HG03442 (cell line): ENCODE measurements around the gene DRAXIN.

ENCODE experiments used
- ATAC-seq: cut with Tn5 transposase; IDR thresholded peaks from one replicate; pipeline ENCODE4 v1.9.1; 2021; ENCODE audit warnings: mild to moderate bottlenecking, moderate library complexity; ENCODE audit not compliant: unreplicated experiment

The DRAXIN gene

DNA sequence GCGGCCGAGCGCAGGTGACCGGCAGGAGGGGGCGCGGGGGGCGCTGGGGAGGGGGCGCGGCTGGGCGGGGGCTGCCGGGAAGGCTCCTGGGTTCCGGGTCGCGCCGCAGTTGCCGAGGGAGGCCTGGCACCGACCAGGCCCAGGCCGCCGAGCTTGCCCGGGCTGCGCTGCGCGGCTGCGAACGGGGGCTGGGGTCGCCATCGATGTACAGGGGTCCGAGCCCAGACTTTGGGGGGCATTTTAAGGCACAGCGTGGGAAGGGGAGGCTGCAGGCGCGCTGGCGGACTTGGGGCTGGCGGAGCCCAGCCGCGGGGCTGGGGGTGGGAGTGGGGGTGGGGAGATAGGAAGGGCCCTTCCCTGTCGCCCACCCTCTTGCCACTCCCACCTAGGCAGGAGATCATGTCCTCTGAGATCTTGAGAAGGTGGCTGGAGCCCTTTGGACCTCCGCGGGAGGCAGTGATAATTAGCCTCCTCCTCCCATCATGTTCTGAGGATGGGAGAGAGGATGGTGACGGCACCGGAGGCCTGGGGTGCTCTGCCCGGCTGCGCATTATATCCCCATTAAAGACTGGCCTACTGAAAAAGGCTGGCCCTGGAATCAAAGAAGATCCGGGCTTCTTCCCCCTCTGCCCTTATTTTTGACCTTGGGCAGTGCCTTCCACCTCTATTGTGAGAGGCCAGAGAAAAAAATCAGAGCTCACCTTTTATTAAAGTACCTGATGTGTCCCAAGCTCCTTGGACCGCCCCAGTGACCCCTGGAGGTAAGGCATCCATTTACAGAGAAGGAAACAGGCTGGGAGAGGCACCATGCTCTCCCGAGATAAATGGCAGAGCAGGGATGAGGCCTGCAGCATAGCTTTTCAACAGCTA is 36.3 kb upstream of the DRAXIN start:
- ATAC-seq, result peak; percentile 18

DNA sequence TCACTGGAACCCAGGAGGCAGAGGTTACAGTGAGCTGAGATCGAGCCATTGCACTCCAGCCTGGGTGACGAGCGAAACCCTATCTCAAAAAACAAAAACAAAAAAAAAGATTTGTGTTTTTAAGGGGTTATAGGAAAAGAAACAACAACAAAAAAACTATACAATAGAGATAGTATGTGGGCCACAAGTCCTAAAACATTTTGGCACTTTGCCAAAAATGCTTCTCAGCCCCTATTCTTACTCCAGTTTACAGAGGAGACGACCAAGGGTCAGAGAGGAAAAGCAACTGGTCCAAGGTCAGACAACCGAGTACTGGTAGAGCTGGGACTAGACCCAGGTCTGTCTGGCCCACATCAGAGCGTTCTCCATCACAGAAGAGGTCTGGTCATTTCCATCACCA is 33.9 kb upstream of the DRAXIN start:
- no peak for ATAC-seq

DNA sequence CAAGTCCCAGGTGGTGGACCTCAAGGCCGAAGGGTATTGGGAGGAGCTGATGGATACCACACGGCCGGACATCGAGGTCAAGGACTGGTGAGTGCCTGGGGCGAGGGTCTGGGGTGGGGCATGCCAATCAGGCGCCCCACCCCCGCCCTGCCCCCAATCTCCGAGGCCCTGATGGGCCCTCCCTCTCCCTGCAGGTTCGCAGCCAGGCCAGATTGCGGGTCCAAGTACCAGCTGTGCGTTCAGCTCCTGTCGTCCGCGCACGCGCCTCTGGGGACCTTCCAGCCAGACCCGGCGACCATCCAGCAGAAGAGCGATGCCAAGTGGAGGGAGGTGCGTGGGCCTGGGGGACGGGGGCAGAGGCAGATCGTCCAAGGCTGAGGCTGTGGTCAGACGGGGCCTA is 33.0 kb upstream of the DRAXIN start:
- ATAC-seq, result no peak

DNA sequence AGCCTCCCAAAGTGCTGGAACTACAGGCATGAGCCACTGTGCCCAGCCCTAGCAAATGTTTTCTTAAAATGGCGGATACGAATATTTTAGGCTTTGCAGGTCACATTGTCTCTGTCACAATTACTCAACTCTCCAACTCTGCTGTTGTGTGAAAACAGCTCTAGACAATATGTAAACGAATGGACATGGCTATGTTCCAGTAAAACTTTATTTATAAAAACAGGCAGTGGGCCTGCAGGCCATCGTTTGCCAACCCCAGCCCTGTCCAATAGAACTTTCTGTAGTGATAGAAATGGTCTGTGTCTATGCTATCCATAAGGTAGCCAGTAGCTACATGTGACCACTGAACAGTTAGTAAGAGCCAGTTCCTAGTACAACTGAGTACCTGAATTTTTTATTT is 31.8 kb upstream of the DRAXIN start:
- ATAC-seq, result no peak

DNA sequence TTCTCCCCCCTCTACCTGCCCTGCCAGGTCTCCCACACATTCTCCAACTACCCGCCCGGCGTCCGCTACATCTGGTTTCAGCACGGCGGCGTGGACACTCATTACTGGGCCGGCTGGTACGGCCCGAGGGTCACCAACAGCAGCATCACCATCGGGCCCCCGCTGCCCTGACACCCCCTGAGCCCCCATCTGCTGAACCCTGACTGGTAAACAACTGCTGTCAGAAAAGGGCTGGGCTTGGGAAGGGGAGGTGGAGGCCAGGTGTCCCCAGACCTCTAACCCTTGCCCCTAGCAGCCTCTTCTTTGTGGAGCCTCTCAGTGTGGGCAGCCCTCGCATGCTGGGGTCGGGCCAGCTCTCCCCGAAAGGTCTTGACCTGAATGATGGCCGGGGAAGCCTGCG is 30.4 kb upstream of the DRAXIN start:
- ATAC-seq, result no peak

DNA sequence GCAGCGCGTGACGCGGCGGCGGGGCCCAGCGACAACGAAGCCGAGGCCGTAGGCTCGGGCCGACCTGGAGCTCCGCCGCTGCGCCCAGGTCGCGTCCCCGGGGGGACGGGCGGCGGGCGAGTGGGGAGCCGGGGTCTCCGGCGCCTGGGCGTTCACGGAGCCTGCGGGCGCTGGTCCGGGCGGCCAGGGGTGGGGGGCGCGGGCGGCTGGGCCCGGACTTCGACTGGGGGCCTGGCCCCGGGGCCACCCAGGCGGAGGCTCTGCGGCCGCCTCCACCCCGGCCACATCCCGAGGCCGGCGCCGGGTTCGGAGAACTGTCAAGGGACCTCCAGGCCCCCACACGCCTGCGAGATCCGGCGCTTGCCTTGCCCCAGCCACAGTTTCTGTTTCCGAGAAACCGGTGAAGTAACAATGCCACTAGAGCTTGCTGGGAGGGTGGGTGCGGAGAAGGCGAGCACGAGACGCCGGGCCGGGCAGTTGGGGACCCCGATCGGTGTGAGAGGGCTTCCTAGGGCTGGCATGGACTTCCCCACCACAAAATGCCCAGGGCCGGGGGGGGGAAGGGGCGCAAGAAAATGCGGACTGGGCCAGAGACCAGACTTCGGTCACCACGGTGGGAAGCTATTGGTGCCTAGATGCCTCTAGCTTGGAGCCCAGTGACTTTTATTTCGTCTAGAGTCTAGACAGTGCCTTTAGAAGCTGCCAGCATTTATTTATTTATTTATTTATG is 27.0 kb upstream of the DRAXIN start:
- ATAC-seq, result peak; percentile 52

DNA sequence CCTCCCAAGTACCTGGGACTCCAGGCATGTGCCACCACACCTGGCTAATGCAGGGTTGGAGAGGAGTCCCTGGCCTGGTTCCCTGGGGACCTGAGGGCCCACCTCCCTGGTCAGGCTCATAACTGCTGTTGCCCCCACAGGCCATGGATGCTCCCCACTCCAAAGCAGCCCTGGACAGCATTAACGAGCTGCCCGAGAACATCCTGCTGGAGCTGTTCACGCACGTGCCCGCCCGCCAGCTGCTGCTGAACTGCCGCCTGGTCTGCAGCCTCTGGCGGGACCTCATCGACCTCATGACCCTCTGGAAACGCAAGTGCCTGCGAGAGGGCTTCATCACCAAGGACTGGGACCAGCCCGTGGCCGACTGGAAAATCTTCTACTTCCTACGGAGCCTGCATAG is 23.0 kb upstream of the DRAXIN start:
- no peak for ATAC-seq

DNA sequence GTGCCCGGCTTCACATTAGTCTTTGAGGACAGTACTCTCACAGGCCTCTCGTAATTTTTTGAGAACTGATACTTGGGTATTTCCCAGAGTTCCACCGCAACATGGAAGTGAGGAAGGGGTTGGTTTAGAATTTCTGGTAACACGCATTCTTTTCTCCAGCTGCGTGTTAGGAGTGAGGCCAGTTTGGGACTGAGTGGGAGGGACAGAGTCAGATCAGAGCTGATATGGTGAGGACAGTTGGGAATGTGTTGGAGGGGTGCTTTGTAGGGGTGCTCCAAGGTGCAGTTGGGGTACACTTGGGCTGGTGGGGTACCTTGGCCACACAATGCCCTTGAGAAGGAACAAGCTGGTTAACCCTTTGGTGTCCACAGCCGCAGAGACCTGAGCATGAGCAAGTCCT is 20.8 kb upstream of the DRAXIN start:
- no peak for ATAC-seq

DNA sequence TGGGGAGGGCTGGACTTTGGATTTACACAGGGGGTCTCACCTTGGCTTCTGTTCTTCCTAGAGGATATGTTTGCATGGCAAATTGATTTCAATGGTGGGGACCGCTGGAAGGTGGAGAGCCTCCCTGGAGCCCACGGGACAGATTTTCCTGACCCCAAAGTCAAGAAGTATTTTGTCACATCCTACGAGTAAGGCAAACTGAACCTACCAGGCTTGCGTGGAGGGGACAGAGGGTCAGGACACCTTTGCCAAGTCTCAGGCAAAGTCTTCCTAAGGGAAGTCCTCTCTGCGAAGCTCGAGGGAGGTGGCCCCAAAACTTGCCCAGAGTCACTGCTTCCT is 20.3 kb upstream of the DRAXIN start:
- ATAC-seq, result no peak

DNA sequence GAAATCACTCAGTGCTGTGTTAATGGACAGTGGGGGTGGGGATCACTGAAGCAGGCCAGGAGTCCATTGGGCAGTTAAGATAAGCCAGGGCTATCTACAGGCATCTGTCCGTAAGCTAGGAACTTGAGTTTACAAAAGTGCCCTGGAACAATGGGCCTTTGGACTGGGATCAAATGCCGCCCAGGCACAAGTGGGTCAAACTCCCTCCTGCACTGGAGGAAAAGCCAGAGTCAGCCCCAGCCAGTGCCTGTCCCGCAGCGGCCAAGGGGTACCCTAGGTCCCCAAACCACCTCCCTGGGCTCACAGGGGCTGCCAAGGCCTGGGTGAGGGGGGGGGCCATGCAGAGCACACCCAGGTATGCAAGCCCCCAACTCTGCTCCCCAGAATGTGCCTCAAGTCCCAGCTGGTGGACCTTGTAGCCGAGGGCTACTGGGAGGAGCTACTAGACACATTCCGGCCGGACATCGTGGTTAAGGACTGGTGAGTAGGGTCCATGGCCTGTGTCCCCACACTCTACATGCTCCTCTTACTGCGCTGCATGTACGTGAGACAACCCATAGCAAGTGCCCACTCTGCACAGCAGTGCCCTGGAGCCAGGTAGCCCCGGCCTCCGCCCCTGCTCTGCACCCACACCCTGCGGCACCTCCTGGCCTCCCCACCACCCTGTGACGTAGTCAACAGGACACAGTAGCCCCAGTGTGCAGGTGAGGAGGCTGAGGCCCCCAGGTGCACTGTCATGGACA is 19.8 kb upstream of the DRAXIN start:
- no peak for ATAC-seq

DNA sequence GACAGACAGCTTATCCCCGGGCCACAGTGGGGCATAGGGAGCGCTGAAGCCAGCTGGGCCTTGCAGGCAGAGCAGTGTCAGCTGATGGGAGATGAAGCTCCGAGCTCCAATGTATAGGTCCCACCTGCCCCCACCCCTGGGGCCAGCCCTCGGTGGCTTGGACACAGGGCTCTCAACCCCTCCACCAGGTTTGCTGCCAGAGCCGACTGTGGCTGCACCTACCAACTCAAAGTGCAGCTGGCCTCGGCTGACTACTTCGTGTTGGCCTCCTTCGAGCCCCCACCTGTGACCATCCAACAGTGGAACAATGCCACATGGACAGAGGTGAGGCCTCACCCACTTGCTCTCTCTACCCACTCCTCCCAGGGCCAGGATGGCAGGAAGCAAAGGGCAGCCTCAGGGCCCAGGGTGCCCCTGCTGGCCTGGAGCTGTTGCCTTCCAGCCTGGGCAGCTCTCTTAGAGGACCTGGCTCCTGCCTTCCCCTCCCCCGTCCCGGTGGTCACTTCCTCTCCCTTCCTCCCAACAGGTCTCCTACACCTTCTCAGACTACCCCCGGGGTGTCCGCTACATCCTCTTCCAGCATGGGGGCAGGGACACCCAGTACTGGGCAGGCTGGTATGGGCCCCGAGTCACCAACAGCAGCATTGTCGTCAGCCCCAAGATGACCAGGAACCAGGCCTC is 18.3 kb upstream of the DRAXIN start:
- no peak for ATAC-seq

DNA sequence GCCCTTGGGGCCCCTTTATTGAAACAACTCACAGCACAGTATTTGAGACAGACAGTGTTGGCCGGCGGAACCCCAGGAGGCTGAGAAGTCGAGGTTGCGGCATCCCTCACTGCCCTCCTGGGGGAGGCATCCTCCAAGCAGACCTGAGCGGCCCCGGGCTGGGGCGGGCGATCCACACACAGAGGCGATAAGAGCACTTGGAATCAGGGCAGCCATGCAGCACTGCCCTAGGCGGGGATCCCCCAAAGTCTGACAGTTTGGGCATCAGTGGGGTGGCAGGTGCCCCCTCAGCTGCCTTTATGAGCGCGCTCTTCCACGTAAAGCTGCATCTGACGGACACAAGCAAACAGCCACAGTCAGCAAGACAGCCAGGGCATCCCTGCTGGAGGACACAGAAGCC is 17.0 kb upstream of the DRAXIN start:
- ATAC-seq, result no peak

DNA sequence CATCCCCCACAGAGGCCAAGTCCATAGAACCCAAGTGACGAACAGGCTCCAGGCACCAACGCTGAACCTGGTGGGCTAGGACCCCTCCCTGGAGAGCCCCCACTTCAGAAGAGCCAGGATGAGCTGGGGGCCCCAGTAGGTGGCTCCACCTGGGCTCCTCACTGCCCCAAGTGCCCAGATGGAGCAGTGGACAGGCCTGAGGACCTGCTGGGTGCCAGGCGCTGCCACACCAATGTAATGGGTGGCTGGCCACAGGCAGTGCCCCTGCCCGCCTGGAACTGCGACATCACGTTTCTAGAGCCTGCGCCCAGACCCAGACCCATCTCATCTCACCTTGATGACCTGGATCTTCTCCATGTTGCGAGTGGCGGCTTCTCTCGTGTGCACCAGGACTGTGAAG is 16.2 kb upstream of the DRAXIN start:
- no peak for ATAC-seq

DNA sequence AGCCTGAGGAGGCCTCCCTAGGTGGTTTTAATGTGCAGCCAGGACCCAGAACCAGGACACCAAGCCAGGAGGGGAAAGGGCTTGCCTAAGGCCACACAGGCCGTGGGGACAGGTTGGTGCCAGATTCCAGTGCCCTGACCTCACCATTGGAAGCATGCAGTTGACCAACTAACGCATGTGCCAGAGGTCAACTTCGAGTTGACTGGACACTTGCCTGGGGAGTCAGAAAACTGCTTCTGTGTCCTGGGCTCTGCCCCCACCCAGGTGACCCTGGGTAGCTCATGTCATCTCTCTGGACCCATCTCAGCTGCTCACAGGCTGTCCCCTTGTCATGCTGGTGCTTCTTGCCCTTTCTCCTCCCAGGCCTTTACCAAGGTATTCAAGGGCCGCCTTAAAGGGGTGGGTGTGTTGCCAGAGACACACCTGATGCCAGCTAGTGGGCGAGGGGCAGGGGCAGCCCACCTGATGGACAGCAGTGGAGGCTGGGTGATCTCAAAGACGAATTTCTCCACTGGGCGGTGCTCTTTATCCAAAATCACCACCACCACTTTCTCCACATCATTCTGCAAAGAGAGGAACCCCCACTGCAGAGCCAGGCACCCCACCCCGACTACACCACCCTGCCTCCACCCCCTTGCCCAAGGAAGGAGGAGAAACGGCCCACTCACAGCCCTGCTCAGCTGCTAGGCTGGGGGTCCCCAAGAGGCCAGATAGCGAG is 15.0 kb upstream of the DRAXIN start:
- no peak for ATAC-seq

DNA sequence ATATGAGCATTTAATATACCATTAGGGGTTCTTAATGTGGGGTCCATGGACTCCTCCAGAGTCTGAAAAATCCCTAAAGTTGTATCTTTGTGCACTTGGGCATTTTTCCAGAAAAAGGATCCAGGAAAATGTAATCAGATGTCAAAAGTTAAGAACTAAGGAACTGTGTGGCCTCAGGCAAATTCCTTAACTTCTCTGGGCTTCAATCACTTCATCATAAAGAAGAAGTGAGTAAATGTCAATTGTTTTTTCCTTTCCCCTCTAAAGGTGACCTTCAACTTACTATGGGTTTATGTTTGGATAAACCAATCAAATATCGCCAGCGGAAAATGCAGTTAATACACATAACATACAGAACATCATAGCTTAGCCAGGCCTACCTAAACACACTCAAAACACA is 13.1 kb upstream of the DRAXIN start:
- ATAC-seq, result no peak

DNA sequence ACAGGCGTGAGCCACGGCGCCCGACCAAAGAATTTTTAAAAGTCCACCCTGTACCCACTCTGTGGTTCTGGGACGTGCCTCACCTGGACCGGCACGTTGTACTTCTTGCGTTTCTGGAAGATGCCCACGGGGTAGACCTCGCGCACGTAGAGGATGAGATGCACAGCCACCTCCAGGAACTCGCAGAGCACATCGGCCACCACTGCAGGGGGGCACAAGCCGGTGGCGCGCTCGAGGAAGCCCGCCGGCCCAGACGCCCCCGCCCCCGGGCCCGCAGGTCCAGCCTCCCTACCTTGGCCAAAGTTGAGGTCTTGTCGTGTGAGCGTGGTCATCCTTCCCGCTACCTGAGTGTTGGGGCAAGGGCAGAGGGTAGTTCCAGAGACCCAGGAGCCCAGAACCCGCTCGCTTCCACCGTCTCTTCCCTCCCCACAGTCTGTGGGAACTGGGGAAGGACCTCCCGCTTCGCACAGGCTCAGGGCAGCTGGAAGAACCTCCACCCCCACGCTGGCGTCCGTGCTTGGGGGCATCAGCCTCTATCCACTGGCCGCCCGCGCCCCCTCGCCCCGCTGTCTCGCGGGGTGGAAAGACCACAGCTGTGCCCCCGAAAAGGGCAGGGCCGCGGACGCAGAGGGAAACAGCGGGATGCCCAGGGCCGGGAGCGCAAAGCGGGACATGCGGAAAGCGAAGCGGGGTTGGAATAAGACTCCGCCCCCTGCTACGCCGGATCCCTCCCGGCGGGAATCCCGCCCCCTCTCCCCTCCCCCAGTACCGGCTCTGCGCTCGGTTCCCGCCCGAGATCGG is 11.0 kb upstream of the DRAXIN start:
- ATAC-seq, result peak; percentile 25

DNA sequence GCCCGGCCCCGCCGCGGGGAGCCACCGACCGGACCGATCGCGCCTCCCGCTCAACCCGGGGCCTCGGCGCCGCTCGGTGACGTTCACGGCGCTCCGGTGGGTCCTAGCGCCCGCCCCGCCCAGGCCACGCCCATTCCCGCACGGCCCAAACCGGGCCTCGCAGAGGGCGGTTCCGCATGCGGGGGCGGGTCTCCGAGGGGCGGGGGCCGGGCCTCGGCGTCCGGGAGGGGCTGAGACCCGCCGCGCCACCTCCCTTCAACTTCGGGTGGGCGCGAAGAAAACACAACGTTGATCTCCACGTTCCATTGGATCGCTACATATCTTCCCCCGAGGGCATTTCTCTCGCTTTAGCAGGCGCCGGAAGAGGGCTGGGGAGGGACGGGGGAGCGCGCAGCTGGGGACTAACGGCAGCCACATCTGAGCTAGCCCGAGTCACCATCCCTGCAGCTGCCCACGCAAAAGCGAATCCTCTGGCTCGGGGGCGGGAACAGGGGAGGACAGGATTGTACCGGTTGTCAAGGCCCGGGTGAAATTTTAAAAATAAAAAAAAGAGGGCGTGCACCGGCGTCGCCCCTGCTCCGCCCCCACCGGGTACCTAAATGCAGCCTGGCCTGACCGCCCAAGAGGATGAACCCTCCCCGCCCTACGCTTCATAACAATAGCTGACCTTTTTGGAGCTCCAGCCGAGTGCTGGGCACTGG is 10.3 kb upstream of the DRAXIN start, which contains the start of gene MAD2L2:
Gene MAD2L2 (minus strand): TSS at position 78 of the 701 bp plus-strand sequence. CDS start 547 bp downstream, outside the sequence.
- ATAC-seq, result peak; percentile 78

DNA sequence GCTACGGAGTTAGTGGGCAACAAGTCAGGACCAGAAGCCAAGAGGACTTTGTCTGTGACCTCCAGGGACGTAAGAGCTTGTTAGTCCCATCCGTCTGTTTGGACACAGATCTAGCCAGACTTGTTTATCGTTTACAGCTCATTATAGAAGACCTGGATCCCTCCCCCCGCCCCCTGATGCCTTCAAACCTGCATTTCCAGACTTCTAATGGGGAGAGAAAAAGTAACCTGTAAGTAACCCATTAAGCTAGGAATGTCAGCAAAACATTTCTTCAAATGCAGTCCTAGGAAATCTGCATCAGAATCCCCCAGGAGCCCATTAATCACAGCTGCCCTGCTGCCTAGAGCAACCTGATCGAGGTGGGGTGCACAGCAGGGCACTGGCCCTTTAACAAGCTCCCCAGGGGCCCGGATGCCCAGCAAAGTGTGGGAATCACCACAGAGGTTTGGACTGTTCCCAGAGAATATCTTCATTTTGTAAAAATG is 9.2 kb upstream of the DRAXIN start:
- no peak for ATAC-seq

DNA sequence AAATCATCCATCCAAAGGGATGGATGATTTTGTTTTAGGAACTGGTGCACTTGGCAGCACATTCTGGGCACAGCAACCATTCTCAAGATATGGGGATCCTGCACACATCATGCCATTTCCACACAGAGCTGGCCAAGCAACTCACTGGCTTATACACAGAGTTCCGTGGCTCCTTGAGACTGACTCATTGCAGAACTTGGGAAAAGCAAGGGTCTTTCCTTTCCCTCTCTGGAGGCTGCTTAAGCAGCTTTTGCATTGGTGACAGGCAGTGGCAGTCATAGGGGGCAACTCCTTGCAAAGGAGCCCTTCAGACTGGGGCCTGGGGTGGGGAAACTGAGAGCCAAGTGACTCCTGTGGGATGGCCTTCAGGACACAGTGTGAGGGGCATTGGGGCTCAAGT is 8.7 kb upstream of the DRAXIN start:
- no peak for ATAC-seq
